Measurements from ENCODE around the gene OLA1. TPM values are rescaled to one million over a fixed set of nuclear protein-coding genes. Genes with fewer than 3 reads are reported as not detected.

Gene OLA1
- total RNA-seq = 10 to 100 TPM; 56.0 to 73.7 (median 69.1) TPM

DNA sequence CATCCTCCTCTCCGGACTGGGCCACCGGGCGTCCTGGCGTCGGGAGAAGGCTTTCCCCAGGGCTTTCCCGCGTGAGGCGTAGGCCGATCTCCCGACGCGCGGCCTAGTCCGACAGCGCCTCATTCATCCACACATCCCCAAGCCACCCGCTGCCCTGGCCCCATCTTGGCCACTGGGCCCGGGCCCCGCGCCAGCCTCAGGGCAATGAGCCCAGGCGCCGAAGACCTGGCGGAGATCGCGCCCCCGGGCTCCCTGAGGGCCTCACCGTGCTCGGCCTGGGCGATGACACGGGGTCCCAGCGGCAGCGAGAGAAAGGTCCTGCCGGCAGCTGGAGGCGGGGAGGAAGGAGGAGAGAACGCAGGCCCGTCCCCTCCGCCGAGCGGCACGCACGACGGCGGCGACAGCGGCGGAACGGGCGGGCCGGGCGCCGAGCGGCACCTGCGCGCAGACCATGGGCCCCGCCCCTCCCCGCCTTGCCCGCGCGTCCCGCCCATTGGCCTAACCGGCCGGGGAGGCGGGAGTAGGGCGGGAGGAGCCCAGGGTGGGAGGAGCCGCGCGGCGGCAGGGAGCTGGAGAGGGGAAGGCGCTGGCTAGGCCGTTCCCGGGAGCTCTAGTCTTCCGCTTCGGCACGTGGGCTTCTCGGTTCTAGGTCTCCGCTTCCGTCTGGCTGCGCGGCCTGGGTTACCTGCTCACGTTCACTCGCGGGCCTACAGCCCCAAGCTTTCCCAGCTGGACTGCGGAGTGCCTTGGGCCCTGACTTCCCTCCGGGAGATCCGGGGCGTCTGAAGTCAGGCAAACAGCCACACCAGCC, at the start of gene OLA1:
Gene OLA1 (minus strand): TSS at position 346 of the 811 bp plus-strand sequence. CDS start 1,717 bp downstream, outside the sequence.
- Histone ChIP-seq H3K36me3 (no peaks in the 10 kb centered on the region), H3K4me3 (peak within 1 kb of the TSS; percentile 70 to 85 (median 79)), H3K4me1 (peaks cover 0 to 6% of the 10 kb centered on the region in 2 donors), H3K27me3 (no peaks in the 10 kb centered on the region), H3K27ac (peak within 1 kb of the TSS; percentile 84 to 89), H3K9me3 (no peaks in the 10 kb centered on the region)
- peak; percentile 92 for DNase-seq (ENCODE audit: low spot score in 2 of 2)
- TF ChIP-seq POLR2AphosphoS5 (IDR thresholded peaks at IDR 0.05) = peak; percentile 77 to 92 (median 88)
- no peak for TF ChIP-seq CTCF (IDR thresholded peaks at IDR 0.05)
- TF ChIP-seq POLR2A (IDR thresholded peaks at IDR 0.05) = peak; percentile 65
- intact Hi-C loops (cut with DNase I; ENCODE audit: low total_unique reads) = no loop called here

DNA sequence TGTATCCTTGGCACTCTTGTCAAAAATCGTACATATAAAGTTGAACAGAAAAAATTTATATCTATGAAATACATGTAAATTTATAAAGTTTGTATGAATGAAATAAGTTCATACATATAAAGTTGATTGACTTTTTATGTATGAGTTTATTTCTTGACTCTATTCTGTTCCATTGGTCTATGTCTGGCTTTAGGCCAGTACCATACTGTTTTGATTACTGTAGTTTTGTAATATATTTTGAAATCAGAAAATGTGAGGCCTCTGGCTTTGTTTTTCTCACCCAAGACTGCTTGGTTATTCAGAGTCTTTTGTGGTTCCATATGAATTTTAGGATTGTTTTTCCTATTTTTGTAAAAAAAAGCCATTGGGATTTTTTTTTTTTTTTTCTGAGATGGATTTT, 44.6 kb upstream of the OLA1 start:
- Histone ChIP-seq H3K4me1 (no peaks in the 10 kb centered on the region), H3K36me3 (no peaks in the 10 kb centered on the region), H3K9me3 (peaks cover 0 to 10% of the 10 kb centered on the region in 2 donors), H3K4me3 (no peak overlapping the region), H3K27me3 (no peaks in the 10 kb centered on the region), H3K27ac (no peak overlapping the region)
- DNase-seq (ENCODE audit: low spot score in 2 of 2) = no peak
- intact Hi-C loops (cut with DNase I; ENCODE audit: low total_unique reads) = no loop called here
- no peak for TF ChIP-seq CTCF (IDR thresholded peaks at IDR 0.05)
- TF ChIP-seq POLR2A (IDR thresholded peaks at IDR 0.05) = no peak
- no peak for TF ChIP-seq POLR2AphosphoS5 (IDR thresholded peaks at IDR 0.05)

DNA sequence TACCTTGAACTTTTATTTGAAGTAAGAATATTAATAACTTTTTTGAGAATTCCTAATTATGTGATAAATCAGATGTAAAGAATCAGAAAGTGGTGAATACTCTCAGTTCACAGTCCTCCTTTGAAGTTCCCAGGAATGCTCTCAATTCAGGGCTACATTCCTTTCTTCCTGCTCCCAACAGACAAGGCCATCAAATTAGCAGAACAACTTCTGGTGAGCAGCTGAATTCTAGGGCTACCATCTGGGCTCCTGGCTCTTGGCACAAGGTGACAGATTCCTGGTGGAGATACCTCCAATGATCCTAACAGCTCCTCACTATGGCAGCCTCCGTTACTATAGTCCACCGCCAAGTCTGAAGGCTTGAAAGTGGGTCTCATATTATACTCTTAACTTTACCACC, 37.8 kb upstream of the OLA1 start:
- H3K4me3 ChIP-seq = no peak overlapping the region
- DNase-seq (ENCODE audit: low spot score in 2 of 2) = no peak
- H3K9me3 ChIP-seq = no peaks in the 10 kb centered on the region
- H3K4me1 ChIP-seq = no peaks in the 10 kb centered on the region
- H3K27ac ChIP-seq = no peak overlapping the region
- intact Hi-C loops (cut with DNase I; ENCODE audit: low total_unique reads) = loop anchor here (5.0 kb wide), 1 partner anchor 889 kb away; no protein-coding TSS in a partner anchor
- no peaks in the 10 kb centered on the region for H3K27me3 ChIP-seq
- H3K36me3 ChIP-seq = no peaks in the 10 kb centered on the region
- no peak for TF ChIP-seq POLR2A (IDR thresholded peaks at IDR 0.05)
- no peak for TF ChIP-seq POLR2AphosphoS5 (IDR thresholded peaks at IDR 0.05)
- no peak for TF ChIP-seq CTCF (IDR thresholded peaks at IDR 0.05)

GRCh38 chr2:174282441-174282840, 34.1 kb upstream of the OLA1 start:
- intact Hi-C loops (cut with DNase I; ENCODE audit: low total_unique reads) = no loop called here
- TF ChIP-seq POLR2AphosphoS5 (IDR thresholded peaks at IDR 0.05) = no peak
- no peak for TF ChIP-seq POLR2A (IDR thresholded peaks at IDR 0.05)
- TF ChIP-seq CTCF (IDR thresholded peaks at IDR 0.05) = no peak

DNA sequence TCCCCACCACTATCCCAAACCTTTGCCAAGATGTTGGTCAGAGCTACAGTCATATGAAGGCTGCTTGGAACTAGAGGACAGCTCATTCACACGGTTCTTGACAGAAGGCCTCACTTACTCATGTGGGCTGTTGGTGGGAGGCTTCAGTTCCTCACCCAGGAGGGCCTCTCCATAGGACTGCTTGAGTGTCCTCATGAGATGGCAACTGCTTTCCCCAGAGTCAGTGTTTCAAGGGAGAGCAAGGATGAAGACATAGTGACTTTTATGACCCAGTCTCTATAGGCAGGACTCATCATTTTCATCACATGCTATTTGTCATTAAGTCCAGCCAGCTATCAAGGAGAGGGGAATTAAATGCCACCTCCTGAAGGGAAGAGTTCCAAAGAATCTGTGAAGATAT, 33.4 kb upstream of the OLA1 start:
- H3K4me3 ChIP-seq = no peak overlapping the region
- no peaks in the 10 kb centered on the region for H3K36me3 ChIP-seq
- intact Hi-C loops (cut with DNase I; ENCODE audit: low total_unique reads) = no loop called here
- H3K27me3 ChIP-seq = no peaks in the 10 kb centered on the region
- no peaks in the 10 kb centered on the region for H3K9me3 ChIP-seq
- H3K4me1 ChIP-seq = no peaks in the 10 kb centered on the region
- H3K27ac ChIP-seq = no peak overlapping the region
- no peak for TF ChIP-seq POLR2AphosphoS5 (IDR thresholded peaks at IDR 0.05)
- no peak for TF ChIP-seq CTCF (IDR thresholded peaks at IDR 0.05)
- no peak for TF ChIP-seq POLR2A (IDR thresholded peaks at IDR 0.05)
- DNase-seq (ENCODE audit: low spot score in 2 of 2) = no peak

More at GRCh38 chr2:174282441-174282840, 34.1 kb upstream of the OLA1 start:
- H3K27me3 ChIP-seq = no peaks in the 10 kb centered on the region
- no peaks in the 10 kb centered on the region for H3K36me3 ChIP-seq
- no peak overlapping the region for H3K4me3 ChIP-seq
- H3K27ac ChIP-seq = no peak overlapping the region
- H3K9me3 ChIP-seq = no peaks in the 10 kb centered on the region
- H3K4me1 ChIP-seq = no peaks in the 10 kb centered on the region
- DNase-seq (ENCODE audit: low spot score in 2 of 2) = no peak

All from breast epithelium (tissue), 4 donors.